GM20000 (cell line): ENCODE measurements around the gene NECTIN4.
"Not testable (repeated sequence)": the region's sequence is repeated elsewhere in the genome, so short reads cannot be mapped to it uniquely, and the experiment has no call there.

Source experiments
- DNase-seq: peaks from one replicate; pipeline ENCODE4 v3.0.0; 2012; ENCODE audit warnings: low spot score
- CTCF ChIP-seq: IDR thresholded peaks from 2 replicates; pipeline ENCODE4 v1.5.1; 2012; ENCODE audit warnings: mild to moderate bottlenecking, control low read depth; ENCODE audit errors: extremely low read depth, missing control alignments

NECTIN4 gene

GRCh38 chr1:161066694-161067093 is 22.7 kb downstream of the NECTIN4 start:
- DNase-seq = no peak
- no peak for TF ChIP-seq CTCF

GRCh38 chr1:161065681-161066080 is 23.7 kb downstream of the NECTIN4 start:
- not testable (repeated sequence) for DNase-seq

- DNase-seq = not testable (repeated sequence)
Measured at GRCh38 chr1:161063936-161064335, 25.4 kb downstream of the NECTIN4 start.

- no peak for DNase-seq
- TF ChIP-seq CTCF = no peak
Measured at GRCh38 chr1:161061419-161061818, 27.9 kb downstream of the NECTIN4 start.

- no peak for TF ChIP-seq CTCF
- no peak for DNase-seq
Measured at GRCh38 chr1:161059293-161059692, 30.1 kb downstream of the NECTIN4 start.

GRCh38 chr1:161054805-161055204 is 34.6 kb downstream of the NECTIN4 start:
- no peak for TF ChIP-seq CTCF
- DNase-seq = no peak

GRCh38 chr1:161054232-161054631 is 35.1 kb downstream of the NECTIN4 start:
- TF ChIP-seq CTCF = no peak

GRCh38 chr1:161052899-161053298 is 36.5 kb downstream of the NECTIN4 start:
- no peak for TF ChIP-seq CTCF
- no peak for DNase-seq

More at GRCh38 chr1:161054232-161054631, 35.1 kb downstream of the NECTIN4 start:
- no peak for DNase-seq

- DNase-seq = no peak
- no peak for TF ChIP-seq CTCF
Measured at GRCh38 chr1:161051219-161051618, 38.1 kb downstream of the NECTIN4 start.
